DND-41 (cell line): ENCODE data around the gene BUD13.

ENCODE experiments used
- ATAC-seq: fragments of 200-7000 bp; cut with Tn5 transposase; 3 replicates; pipeline ENCODE4 v1.9.1; 2021; ENCODE audit warnings: low read depth; ENCODE audit not compliant: insufficient read depth
- DNase-seq: peaks from one replicate; pipeline ENCODE4 v3.0.0-alpha.2; 2020
- H2AFZ ChIP-seq: 2 replicates; pipeline ENCODE4 v1.6.0; 2012; ENCODE audit warnings: low read depth, low read length
- H3K27ac ChIP-seq: 2 replicates; pipeline ENCODE4 v1.5.1; 2012; ENCODE audit warnings: low read length, inconsistent platforms
- H3K27me3 ChIP-seq: fragments of 200-600 bp; sonication (generic); 2 replicates; pipeline ENCODE4 v1.6.0; 2012; ENCODE audit warnings: low read length, mild to moderate bottlenecking, inconsistent platforms; ENCODE audit not compliant: insufficient read depth, poor library complexity
- H3K36me3 ChIP-seq: 2 replicates; pipeline ENCODE4 v1.5.1; 2012; ENCODE audit warnings: low read length, inconsistent platforms; ENCODE audit not compliant: insufficient read depth
- H3K4me1 ChIP-seq: 2 replicates; pipeline ENCODE4 v1.5.1; 2012; ENCODE audit warnings: mild to moderate bottlenecking, low read length; ENCODE audit not compliant: insufficient read depth
- H3K4me2 ChIP-seq: 2 replicates; pipeline ENCODE4 v1.6.0; 2012; ENCODE audit warnings: mild to moderate bottlenecking, moderate library complexity, low read length, inconsistent platforms; ENCODE audit not compliant: insufficient read depth
- H3K4me3 ChIP-seq, 2 experiments: fragments of 200-600 bp in 1 of 2; shearing (Covaris generic) in 1 of 2; 2 replicates each; pipeline ENCODE4 v1.5.1; 2012 to 2016; ENCODE audit warnings: inconsistent platforms in 2 of 2, low read length in 2 of 2, mild to moderate bottlenecking in 2 of 2, low read depth in 1 of 2, moderate library complexity in 1 of 2
- H3K79me2 ChIP-seq: 2 replicates; pipeline ENCODE4 v1.6.0; 2012; ENCODE audit warnings: low read length, inconsistent platforms; ENCODE audit not compliant: insufficient read depth
- H3K9ac ChIP-seq: 2 replicates; pipeline ENCODE4 v1.6.0; 2012; ENCODE audit warnings: low read depth, mild to moderate bottlenecking, inconsistent platforms, low read length, moderate library complexity
- H3K9me3 ChIP-seq: 2 replicates; pipeline ENCODE4 v1.5.1; 2012; ENCODE audit warnings: low read length, moderate library complexity, mild to moderate bottlenecking, inconsistent platforms; ENCODE audit not compliant: insufficient read depth, severe bottlenecking
- H4K20me1 ChIP-seq: 2 replicates; pipeline ENCODE4 v1.6.0; 2012; ENCODE audit warnings: low read length; ENCODE audit not compliant: insufficient read depth
- EZH2 ChIP-seq: IDR thresholded peaks from 3 replicates; pipeline ENCODE4 v1.6.1; 2012; ENCODE audit warnings: borderline replicate concordance, low read depth, mild to moderate bottlenecking, moderate library complexity, low read length, inconsistent platforms; ENCODE audit not compliant: severe bottlenecking
- TF ChIP-seq, protein P1 (sequence below): IDR thresholded peaks from 2 replicates; pipeline ENCODE4 v1.5.1; 2012; ENCODE audit warnings: borderline replicate concordance, low read length, moderate library complexity, mild to moderate bottlenecking; ENCODE audit not compliant: poor library complexity, severe bottlenecking; ENCODE audit errors: extremely low read depth

The BUD13 gene

DNA sequence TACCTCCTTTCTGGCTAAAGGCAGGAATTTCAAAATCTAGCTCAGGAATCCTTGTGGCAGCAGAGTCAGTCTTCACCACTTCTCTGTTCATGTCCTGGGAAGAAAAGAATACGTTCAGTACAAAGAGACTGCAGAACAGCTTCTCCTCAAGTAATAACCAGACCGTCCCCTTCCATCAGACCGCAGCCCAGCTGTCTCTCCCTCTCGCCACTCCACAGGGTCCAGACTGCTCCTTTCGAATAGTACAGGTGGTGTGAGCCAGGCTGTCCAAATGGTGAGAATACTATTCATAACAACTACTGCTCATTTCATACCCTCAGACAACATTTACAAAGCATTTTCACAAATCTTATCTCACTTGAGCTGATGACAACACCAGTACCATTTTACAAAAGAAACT is 14.2 kb upstream of the BUD13 start:
- Histone ChIP-seq H3K36me3 (peaks cover 49% of the 10 kb centered on the region), H2AFZ (peak overlapping the region; percentile 99; the same call in 1 of the 2 replicates)
- ATAC-seq = no peak

DNA sequence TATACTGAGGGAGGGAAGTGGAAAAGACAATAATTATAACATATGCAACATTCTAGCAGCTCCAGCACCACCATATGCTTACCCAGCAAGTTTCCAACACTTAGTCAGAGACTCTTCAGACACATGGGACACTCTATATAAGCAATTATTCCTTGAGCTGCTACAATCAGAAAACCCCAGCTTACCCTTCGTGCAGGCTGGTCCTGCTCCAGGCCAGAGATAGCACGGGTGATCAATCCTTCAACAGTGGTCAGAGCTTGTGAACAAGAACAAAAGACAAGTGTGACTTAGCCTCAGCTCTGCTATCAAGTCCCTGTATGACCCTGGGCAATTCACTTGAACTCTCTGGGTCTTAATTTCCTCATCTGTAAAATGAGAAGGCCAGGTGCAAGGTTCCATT is 13.5 kb upstream of the BUD13 start:
- H3K9ac ChIP-seq = no peak overlapping the region
- peak overlapping the region in 1 of 2 experiments; percentile 87; a peak in 2 of 4 replicates for H3K4me3 ChIP-seq
- no peak overlapping the region for H2AFZ ChIP-seq
- TF ChIP-seq, protein P1, sequence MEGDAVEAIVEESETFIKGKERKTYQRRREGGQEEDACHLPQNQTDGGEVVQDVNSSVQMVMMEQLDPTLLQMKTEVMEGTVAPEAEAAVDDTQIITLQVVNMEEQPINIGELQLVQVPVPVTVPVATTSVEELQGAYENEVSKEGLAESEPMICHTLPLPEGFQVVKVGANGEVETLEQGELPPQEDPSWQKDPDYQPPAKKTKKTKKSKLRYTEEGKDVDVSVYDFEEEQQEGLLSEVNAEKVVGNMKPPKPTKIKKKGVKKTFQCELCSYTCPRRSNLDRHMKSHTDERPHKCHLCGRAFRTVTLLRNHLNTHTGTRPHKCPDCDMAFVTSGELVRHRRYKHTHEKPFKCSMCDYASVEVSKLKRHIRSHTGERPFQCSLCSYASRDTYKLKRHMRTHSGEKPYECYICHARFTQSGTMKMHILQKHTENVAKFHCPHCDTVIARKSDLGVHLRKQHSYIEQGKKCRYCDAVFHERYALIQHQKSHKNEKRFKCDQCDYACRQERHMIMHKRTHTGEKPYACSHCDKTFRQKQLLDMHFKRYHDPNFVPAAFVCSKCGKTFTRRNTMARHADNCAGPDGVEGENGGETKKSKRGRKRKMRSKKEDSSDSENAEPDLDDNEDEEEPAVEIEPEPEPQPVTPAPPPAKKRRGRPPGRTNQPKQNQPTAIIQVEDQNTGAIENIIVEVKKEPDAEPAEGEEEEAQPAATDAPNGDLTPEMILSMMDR = no peak
- TF ChIP-seq EZH2 = no peak
- no peaks in the 10 kb centered on the region for H4K20me1 ChIP-seq
- H3K36me3 ChIP-seq = peaks cover 53% of the 10 kb centered on the region
- peaks cover 22% of the 10 kb centered on the region for H3K4me1 ChIP-seq
- ATAC-seq (no peak), DNase-seq (no peak)
- H3K27me3 ChIP-seq = no peaks in the 10 kb centered on the region
- no peak overlapping the region for H3K27ac ChIP-seq
- H3K4me2 ChIP-seq = peak overlapping the region; percentile 99
- H3K79me2 ChIP-seq = peaks cover 20% of the 10 kb centered on the region
- H3K9me3 ChIP-seq = no peaks in the 10 kb centered on the region

More for the DNA sequence above, 14.2 kb upstream of the BUD13 start:
- TF ChIP-seq EZH2 = no peak
- TF ChIP-seq, protein P1 = no peak
- H3K9ac ChIP-seq = peak overlapping the region; percentile 72
- peak overlapping the region; percentile 76 to 87 for H3K4me3 ChIP-seq
- H3K4me1 ChIP-seq = peaks cover 26% of the 10 kb centered on the region
- no peaks in the 10 kb centered on the region for H4K20me1 ChIP-seq
- DNase-seq = no peak
- peaks cover 20% of the 10 kb centered on the region for H3K79me2 ChIP-seq
- peak overlapping the region; percentile 73 for H3K27ac ChIP-seq
- H3K27me3 ChIP-seq = no peaks in the 10 kb centered on the region
- H3K9me3 ChIP-seq = no peaks in the 10 kb centered on the region
- H3K4me2 ChIP-seq = peak overlapping the region; percentile 99

DNA sequence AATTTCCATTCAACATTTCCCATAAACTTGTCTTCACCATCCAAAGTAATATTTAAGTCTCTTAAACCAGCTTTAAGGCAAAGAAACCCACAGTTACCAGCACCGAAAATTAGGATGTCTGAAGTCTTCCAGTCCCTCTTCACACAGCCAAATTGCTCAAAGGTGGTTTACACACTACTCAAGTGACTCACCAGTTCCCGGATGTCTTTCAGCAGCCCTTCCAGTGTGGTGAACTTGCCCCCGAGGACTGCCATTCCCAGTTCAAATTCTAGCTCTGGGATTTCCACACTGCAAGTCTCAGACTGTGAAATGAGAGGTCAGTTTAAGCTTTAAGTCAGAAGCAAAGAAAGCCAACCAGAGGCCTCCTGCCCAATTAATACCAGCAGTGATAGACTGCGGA is 9.9 kb upstream of the BUD13 start:
- no peak for ATAC-seq
- no peak overlapping the region for H2AFZ ChIP-seq
- H3K4me3 ChIP-seq = no peak overlapping the region
- H3K27ac ChIP-seq = no peak overlapping the region
- DNase-seq = no peak
- TF ChIP-seq EZH2 = no peak
- TF ChIP-seq, protein P1 = no peak
- H3K4me2 ChIP-seq = no peak overlapping the region
- no peak overlapping the region for H3K9ac ChIP-seq
- peaks cover 13% of the 10 kb centered on the region for H3K4me1 ChIP-seq
- H3K36me3 ChIP-seq = peaks cover 86% of the 10 kb centered on the region
- H3K79me2 ChIP-seq = peaks cover 20% of the 10 kb centered on the region
- H3K27me3 ChIP-seq = no peaks in the 10 kb centered on the region
- no peaks in the 10 kb centered on the region for H4K20me1 ChIP-seq
- no peaks in the 10 kb centered on the region for H3K9me3 ChIP-seq

DNA sequence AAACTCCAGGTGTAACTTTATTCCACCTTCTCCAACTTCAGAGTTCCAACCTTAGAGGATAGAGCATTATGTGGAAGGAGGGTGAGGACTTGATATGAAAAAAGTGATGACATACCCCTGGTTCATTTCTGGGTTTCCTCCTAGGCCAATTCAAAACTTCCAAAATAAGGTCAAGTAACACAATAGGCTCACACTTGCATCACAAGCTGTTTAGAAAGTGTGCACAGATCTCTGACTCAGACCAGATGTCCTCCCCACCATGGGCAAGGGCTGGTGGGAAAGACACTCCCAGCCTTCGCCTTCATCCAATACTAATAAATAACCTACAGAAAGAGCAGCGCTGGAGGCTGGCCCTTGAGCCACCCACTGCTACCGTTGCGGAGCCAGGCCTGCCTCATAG is 5.8 kb upstream of the BUD13 start:
- Histone ChIP-seq H3K4me2 (no peak overlapping the region), H3K9me3 (no peaks in the 10 kb centered on the region), H3K79me2 (no peaks in the 10 kb centered on the region), H3K36me3 (peaks cover 68% of the 10 kb centered on the region), H3K4me1 (peaks cover 11% of the 10 kb centered on the region), H3K27me3 (no peaks in the 10 kb centered on the region), H3K9ac (no peak overlapping the region), H2AFZ (no peak overlapping the region), H3K4me3 (no peak overlapping the region), H3K27ac (no peak overlapping the region), H4K20me1 (no peaks in the 10 kb centered on the region)
- TF ChIP-seq, protein P1 = no peak
- TF ChIP-seq EZH2 = no peak
- DNase-seq = no peak
- ATAC-seq = no peak
